Naive thymus-derived CD4-positive, alpha-beta T cell (primary cell): ENCODE results near the gene SSNA1. TPM values are rescaled to one million over a fixed set of nuclear protein-coding genes. Genes with fewer than 3 reads are reported as not detected.

Experiments used
- ATAC-seq: fragments of 150-1000 bp; cut with Tn5 transposase; 2 replicates; pipeline ENCODE4 v1.10.0; 2021; ENCODE audit warnings: mild to moderate bottlenecking, moderate library complexity
- CTCF ChIA-PET: fragments of 350-600 bp; sonication (Branson Sonifier 250); formaldehyde crosslinking; loops from one replicate; lab custom pipeline; 2021; ENCODE audit warnings: antibody characterized with exemption; lab: Charles Lee
- POLR2A ChIA-PET: fragments of 350-600 bp; sonication (Branson Sonifier 250); formaldehyde crosslinking; loops from one replicate; lab custom pipeline; 2021; ENCODE audit warnings: antibody characterized with exemption, inconsistent platforms; lab: Charles Lee
- DNase-seq, 9 donors: peaks; one replicate each; pipeline versions ENCODE4 v3.0.0 to v3.0.0-alpha.2; 2020 to 2022; ENCODE audit warnings: mixed read lengths in 1 of 9
- H3K27ac ChIP-seq: one replicate; pipeline ENCODE4 v1.7.0; 2013; ENCODE audit warnings: mild to moderate bottlenecking, low read depth, low read length, moderate library complexity
- H3K27me3 ChIP-seq, 2 donors: one replicate each; pipeline ENCODE4 v1.7.0; 2013; ENCODE audit warnings: low read length in 2 of 2, mild to moderate bottlenecking in 2 of 2, moderate library complexity in 2 of 2; ENCODE audit not compliant: control insufficient read depth in 2 of 2, insufficient read depth in 2 of 2
- H3K36me3 ChIP-seq, 3 experiments: 1 replicate in 2 of 3; 2 replicates in 1 of 3; pipeline ENCODE4 v1.7.0; 2013; ENCODE audit warnings: low read length in 3 of 3, mild to moderate bottlenecking in 3 of 3, moderate library complexity in 1 of 3; ENCODE audit not compliant: insufficient read depth in 3 of 3, control insufficient read depth in 2 of 3
- H3K4me1 ChIP-seq, 2 donors: one replicate each; pipeline ENCODE4 v1.7.0; 2013; ENCODE audit warnings: low read length in 2 of 2, mild to moderate bottlenecking in 2 of 2, moderate library complexity in 1 of 2; ENCODE audit not compliant: control insufficient read depth in 2 of 2, insufficient read depth in 2 of 2
- H3K4me3 ChIP-seq: 2 replicates; pipeline ENCODE4 v1.7.0; 2013; ENCODE audit warnings: mild to moderate bottlenecking, low read length
- H3K9me3 ChIP-seq, 3 experiments: 1 replicate in 2 of 3; 2 replicates in 1 of 3; pipeline ENCODE4 v1.7.0; 2013; ENCODE audit warnings: low read length in 3 of 3; ENCODE audit not compliant: control insufficient read depth in 2 of 3
- H3K27ac Mint-ChIP-seq, 9 donors: one replicate each; pipeline ENCODE4 v1.8.0; 2020 to 2022; ENCODE audit warnings: mixed read lengths in 9 of 9, mild to moderate bottlenecking in 8 of 9, moderate library complexity in 5 of 9, inconsistent platforms in 2 of 9
- H3K27me3 Mint-ChIP-seq, 5 donors: one replicate each; pipeline ENCODE4 v1.8.0; 2021 to 2022; ENCODE audit warnings: mixed read lengths in 5 of 5, mild to moderate bottlenecking in 1 of 5
- H3K36me3 Mint-ChIP-seq, 5 donors: one replicate each; pipeline ENCODE4 v1.8.0; 2020 to 2022; ENCODE audit warnings: mixed read lengths in 5 of 5, mild to moderate bottlenecking in 3 of 5, inconsistent platforms in 1 of 5
- H3K4me1 Mint-ChIP-seq, 7 donors: one replicate each; pipeline ENCODE4 v1.8.0; 2020 to 2022; ENCODE audit warnings: mixed read lengths in 7 of 7, mild to moderate bottlenecking in 3 of 7, inconsistent platforms in 1 of 7
- H3K4me3 Mint-ChIP-seq, 10 donors: one replicate each; pipeline ENCODE4 v1.8.0; 2020 to 2022; ENCODE audit warnings: mild to moderate bottlenecking in 10 of 10, mixed read lengths in 10 of 10, moderate library complexity in 6 of 10, inconsistent platforms in 2 of 10
- H3K9me3 Mint-ChIP-seq, 11 donors: one replicate each; pipeline ENCODE4 v1.8.0; 2020 to 2022; ENCODE audit warnings: mixed read lengths in 11 of 11, mild to moderate bottlenecking in 4 of 11, inconsistent platforms in 1 of 11, moderate library complexity in 1 of 11
- intact Hi-C, 2 donors: fragments of 100-400 bp; cut with micrococcal nuclease; formaldehyde crosslinking; loops; one replicate each; pipeline ENCODE4 v1.15.1; 2023
- polyA plus RNA-seq, 2 donors: library from polyadenylated mRNA; unstranded; fragments of 300-500 nt; fragmentation: Illumina TruSeq; gene quantifications; one replicate each; pipeline ENCODE4 v1.2.3, GENCODE V29; 2021
- total RNA-seq, 6 experiments: library from RNA in 5 of 6; stranded (reverse) in 5 of 6; gene quantifications; 1 replicate in 5 of 6; 2 replicates in 1 of 6; pipeline ENCODE4 v1.2.3 and lab custom pipeline; 2021 to 2026

Gene SSNA1
- total and polyA plus RNA-seq, 7 experiments from 2014 or later = 37.9 to 133 (median 47.0) TPM

DNA sequence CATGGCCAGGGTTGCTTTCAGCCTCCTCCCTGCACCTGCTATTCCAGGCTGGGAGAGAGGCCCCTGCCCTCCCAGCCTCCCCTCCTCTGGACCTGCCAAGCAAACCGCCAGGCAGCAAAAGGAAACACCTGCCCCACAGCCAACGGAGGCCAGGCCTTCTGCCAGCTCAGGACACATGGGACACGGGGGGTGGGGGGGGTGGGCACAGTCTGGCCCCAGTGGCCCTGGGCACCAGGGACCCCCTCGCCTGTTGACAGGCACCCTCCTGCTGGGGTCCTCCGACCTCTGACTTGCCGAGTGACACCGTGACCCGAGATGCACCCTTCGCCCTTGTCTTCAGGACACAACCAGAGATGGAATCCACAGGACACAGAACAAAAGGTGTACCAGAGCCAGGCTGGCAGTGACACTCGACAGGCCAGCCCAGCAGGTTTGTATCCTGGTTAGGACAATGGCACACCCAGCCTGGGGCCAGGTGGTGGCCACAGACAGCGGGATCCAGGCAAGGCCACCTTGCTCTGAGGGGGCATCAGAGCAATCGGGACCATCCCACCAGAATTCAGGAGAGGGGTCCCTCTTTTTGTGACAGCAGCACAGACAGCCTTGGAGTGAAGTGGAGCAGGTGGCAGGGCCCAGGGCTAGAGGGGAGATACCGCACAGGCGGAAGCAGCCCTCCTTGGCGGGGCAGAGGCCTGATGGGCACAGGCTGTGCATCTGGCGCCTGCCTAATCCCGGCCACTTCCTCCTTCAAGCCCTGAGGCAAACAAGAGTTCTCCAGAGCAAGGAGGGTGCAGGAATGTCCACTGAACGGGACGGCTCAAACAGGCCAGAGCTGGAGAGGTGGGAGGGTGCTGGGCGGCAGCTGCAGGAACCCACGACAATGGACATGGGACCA is 15.3 kb upstream of the SSNA1 start:
- DNase-seq (no peak), ATAC-seq (no peak)
- peaks cover 0 to 7% (median 0%) of the 10 kb centered on the region in 5 donors for H3K36me3 Mint-ChIP-seq
- H3K4me3 Mint-ChIP-seq = no peak overlapping the region
- peaks cover 0 to 34% (median 11%) of the 10 kb centered on the region in 5 donors for H3K27me3 Mint-ChIP-seq
- peak overlapping the region in 1 of 9 donors; percentile 23 for H3K27ac Mint-ChIP-seq
- H3K9me3 ChIP-seq = no peaks in the 10 kb centered on the region
- H3K4me3 ChIP-seq = no peak overlapping the region
- H3K36me3 ChIP-seq = peaks cover 0 to 7% (median 0%) of the 10 kb centered on the region in 3 experiments
- H3K9me3 Mint-ChIP-seq = no peaks in the 10 kb centered on the region
- H3K4me1 ChIP-seq = no peaks in the 10 kb centered on the region
- intact Hi-C loops = no loop called here
- H3K27ac ChIP-seq = no peak overlapping the region
- CTCF ChIA-PET = interaction anchor here (0.9 kb wide), 1 partner anchor 64 kb away, joined by 3 read pairs; no protein-coding TSS in a partner anchor
- H3K4me1 Mint-ChIP-seq = peaks cover 0 to 16% (median 5%) of the 10 kb centered on the region in 7 donors
- POLR2A ChIA-PET = interaction anchor here (1.3 kb wide), 1 partner anchor 32 kb away, joined by 3 read pairs; the partner anchor contains the start of genes NDOR1 and TMEM203
- H3K27me3 ChIP-seq = peaks cover 5 to 6% of the 10 kb centered on the region in 2 donors

DNA sequence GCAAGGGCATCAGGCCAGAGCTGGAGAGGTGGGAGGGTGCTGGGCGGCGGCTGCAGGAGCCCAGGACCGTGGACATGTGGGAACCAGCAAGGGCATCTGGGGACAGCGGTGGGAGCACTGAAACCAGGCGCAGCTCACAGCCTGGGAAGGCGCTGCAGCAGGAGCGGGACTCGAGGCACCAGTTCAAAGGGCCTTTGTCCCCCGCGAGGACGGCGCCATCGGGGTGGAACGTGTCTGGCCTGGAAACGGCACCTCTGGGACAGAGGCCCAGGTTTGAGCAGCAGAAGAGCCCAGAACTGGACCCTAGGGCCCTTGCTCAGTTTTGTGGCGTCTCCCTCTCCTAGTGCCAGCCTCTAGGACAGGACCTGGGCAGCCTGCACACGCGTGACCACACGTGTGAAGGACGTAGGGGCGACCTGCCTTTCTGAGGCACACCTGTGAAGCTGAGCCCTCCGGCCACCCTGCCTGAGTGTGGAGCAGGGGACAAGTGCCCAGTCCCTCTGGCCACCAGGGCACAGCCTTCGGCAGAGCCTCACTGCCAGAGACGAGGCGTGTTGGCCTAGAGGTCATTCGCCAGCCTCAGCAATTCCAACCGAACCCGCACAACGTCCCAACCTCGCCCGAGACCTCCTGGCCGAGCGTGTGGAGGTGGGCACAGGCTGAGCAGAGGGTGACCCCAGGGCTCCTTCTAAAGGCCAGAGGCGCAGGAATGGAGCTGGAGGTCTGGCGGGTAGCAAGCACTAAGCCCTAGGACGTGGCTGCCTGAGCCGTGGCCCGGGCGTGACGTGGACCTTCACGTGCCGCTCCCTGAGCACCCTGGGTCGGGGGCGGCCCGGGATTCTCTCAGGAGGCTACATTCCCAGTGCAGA is 14.4 kb upstream of the SSNA1 start:
- no peak overlapping the region for H3K27ac ChIP-seq
- H3K4me1 ChIP-seq = no peaks in the 10 kb centered on the region
- ChIA-PET POLR2A (interaction anchor here (0.9 to 1.3 kb wide), 2 partner anchors 14 to 31 kb away, joined by 3 to 7 read pairs; partner anchors contain the start of genes ANAPC2, NDOR1, SSNA1 and TMEM203), CTCF (no interaction called here)
- Mint-ChIP-seq H3K4me3 (peak overlapping the region in 2 of 10 donors; percentile 23 to 31), H3K36me3 (peaks cover 0 to 7% (median 0%) of the 10 kb centered on the region in 5 donors), H3K9me3 (no peaks in the 10 kb centered on the region), H3K4me1 (peaks cover 0 to 16% (median 5%) of the 10 kb centered on the region in 7 donors), H3K27ac (no peak overlapping the region), H3K27me3 (peaks cover 0 to 31% (median 11%) of the 10 kb centered on the region in 5 donors)
- ATAC-seq = no peak
- no peak for DNase-seq
- peaks cover 4 to 6% of the 10 kb centered on the region in 2 donors for H3K27me3 ChIP-seq
- no peak overlapping the region for H3K4me3 ChIP-seq
- intact Hi-C loops = loop anchor here in 1 of 2 donors (2.0 kb wide), 1 partner anchor 55 kb away; no protein-coding TSS in a partner anchor
- no peaks in the 10 kb centered on the region for H3K9me3 ChIP-seq
- H3K36me3 ChIP-seq = peaks cover 0 to 15% (median 0%) of the 10 kb centered on the region in 3 experiments

DNA sequence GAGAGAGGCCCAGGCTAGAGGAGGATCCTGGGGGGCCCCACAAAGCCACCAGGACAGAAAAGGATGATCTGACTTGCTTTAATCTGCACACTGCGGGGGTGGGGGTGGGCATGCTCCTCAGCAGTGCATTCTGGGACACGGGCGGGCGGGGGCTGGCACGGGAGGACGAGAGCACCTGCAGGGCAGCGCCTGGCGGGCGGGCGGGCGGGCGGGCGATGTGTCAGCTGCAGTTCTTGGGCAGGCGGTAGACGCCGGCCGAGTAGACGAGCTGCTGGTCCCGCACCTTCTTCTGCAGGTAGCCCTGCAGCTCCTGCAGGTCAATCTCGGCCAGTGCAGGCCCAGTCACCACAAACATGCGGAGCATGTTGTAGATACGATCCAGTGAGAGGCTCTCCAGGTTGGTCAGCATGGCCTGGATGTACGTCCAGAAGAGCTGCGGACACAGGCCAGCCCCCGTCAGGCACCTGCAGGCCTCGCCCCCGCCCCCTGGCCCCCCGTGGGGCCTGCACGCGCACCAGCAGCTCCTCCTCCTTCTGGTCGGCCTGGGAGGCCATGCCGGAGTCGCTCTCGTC is 13.7 kb upstream of the SSNA1 start:
- H3K36me3 ChIP-seq = peaks cover 0 to 23% (median 4%) of the 10 kb centered on the region in 3 experiments
- H3K27me3 ChIP-seq = peaks cover 0 to 6% of the 10 kb centered on the region in 2 donors
- POLR2A ChIA-PET = interaction anchor here (0.6 to 1.3 kb wide), 4 partner anchors 13 to 492 kb away, joined by 3 to 7 read pairs (median 4); partner anchors contain the start of genes ANAPC2, NDOR1, SSNA1 and TMEM203
- CTCF ChIA-PET = interaction anchor here (1.0 kb wide), 1 partner anchor 400 kb away, joined by 3 read pairs; no protein-coding TSS in a partner anchor
- H3K4me1 ChIP-seq = no peaks in the 10 kb centered on the region
- Mint-ChIP-seq H3K4me1 (peaks cover 0 to 16% (median 5%) of the 10 kb centered on the region in 7 donors), H3K9me3 (no peaks in the 10 kb centered on the region), H3K36me3 (peaks cover 0 to 7% (median 0%) of the 10 kb centered on the region in 5 donors), H3K27me3 (peaks cover 0 to 29% (median 11%) of the 10 kb centered on the region in 5 donors), H3K4me3 (peak overlapping the region in 3 of 10 donors; percentile 26 to 41 (median 31)), H3K27ac (no peak overlapping the region)
- intact Hi-C loops = loop anchor here in 1 of 2 donors (2.0 kb wide), 1 partner anchor 56 kb away; no protein-coding TSS in a partner anchor
- ATAC-seq = no peak
- H3K4me3 ChIP-seq = no peak overlapping the region
- DNase-seq = no peak
- no peak overlapping the region for H3K27ac ChIP-seq
- H3K9me3 ChIP-seq = no peaks in the 10 kb centered on the region

DNA sequence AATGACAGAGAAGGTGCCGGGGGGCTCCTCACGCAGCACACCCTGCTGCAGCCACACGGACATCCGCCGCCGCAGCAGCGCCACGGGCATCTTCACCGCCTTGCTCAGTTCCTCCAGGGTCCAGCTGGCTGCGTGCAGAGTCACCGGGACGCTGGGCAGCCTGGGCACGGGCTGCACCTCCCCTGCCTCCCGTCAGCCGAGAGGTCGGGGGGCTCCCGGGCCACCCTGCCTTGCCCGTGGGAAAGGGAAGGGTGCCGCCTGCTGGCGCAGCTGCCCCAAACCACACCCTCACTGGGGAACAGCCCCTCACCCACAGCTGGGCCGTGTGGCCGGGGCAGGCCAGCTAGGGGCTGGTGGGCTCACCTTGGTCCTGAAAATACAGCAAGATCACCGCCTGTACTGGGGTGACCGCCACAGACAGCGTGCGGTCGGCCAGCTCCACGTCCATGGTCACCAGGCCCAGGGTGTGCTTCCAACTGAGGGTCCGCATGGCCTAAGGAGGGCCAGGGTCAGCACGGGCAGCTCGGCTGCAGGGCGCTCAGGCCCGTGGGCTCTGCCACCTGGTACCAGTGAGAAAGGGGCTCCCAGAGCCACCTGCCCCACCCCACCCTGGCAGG is 13.0 kb upstream of the SSNA1 start:
- Mint-ChIP-seq H3K36me3 (peaks cover 0 to 7% (median 0%) of the 10 kb centered on the region in 5 donors), H3K27me3 (peaks cover 0 to 23% (median 6%) of the 10 kb centered on the region in 5 donors), H3K9me3 (no peaks in the 10 kb centered on the region), H3K27ac (no peak overlapping the region), H3K4me3 (peak overlapping the region in 2 of 10 donors; percentile 26 to 41), H3K4me1 (peaks cover 0 to 16% (median 5%) of the 10 kb centered on the region in 7 donors)
- CTCF ChIA-PET = interaction anchor here (0.9 to 2.0 kb wide), 3 partner anchors 43 to 401 kb away, joined by 3 to 9 read pairs (median 3); partner anchors contain the start of gene RNF224
- peaks cover 0 to 5% of the 10 kb centered on the region in 2 donors for H3K27me3 ChIP-seq
- H3K36me3 ChIP-seq = peaks cover 0 to 30% (median 4%) of the 10 kb centered on the region in 3 experiments
- H3K4me1 ChIP-seq = no peaks in the 10 kb centered on the region
- H3K27ac ChIP-seq = no peak overlapping the region
- intact Hi-C loops = loop anchor here in 1 of 2 donors (2.0 kb wide), 1 partner anchor 57 kb away; no protein-coding TSS in a partner anchor
- ATAC-seq (no peak), DNase-seq (no peak)
- no peak overlapping the region for H3K4me3 ChIP-seq
- POLR2A ChIA-PET = interaction anchor here (0.6 to 1.1 kb wide), 2 partner anchors 52 to 492 kb away, joined by 3 to 4 read pairs; no protein-coding TSS in a partner anchor
- no peaks in the 10 kb centered on the region for H3K9me3 ChIP-seq

DNA sequence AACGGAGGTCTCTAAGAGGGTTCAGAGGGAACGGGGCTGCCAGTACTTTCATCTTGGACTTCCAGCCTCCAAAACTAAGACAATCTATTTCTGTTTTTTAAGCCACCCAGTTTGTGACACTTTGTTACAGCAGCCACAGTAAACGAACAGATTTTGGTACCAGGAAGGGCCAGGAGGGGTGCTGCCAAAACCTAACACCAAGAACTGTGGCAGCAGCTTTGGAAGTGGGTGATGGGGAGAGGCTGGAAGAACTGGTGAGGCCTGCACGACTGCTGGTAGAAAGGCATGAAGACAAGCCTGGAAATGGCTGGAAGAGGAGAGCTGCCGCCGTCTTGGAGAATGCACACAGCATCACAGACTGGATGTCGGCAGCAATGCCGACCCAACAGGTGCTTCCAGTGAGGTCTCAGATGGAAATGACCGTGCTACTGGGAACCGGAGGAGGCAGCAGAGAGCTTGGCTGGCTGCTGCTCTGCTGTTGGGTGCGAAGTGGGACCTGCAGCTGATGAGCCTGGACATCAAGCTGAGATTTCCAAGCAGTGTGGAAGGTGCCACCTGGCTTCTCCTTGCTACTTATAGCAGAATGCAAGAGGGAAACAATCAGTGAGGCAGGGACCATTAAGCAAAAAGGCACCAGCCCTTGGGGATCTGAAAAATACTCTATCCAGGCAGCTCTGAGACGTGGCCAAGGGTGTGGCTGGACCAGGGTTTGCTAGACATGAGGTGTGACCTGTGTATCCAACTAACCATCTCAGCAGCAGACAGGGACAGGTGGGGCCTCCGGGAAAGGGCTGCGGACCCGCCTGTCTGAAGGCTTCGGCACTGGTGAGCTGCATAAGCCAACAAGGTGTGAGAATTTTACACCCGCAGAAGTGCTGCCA is 11.9 kb upstream of the SSNA1 start:
- Mint-ChIP-seq H3K36me3 (peaks cover 0 to 7% (median 0%) of the 10 kb centered on the region in 5 donors), H3K4me1 (peaks cover 0 to 16% (median 5%) of the 10 kb centered on the region in 7 donors), H3K27me3 (peaks cover 0 to 15% (median under 1%) of the 10 kb centered on the region in 5 donors), H3K4me3 (no peak overlapping the region), H3K9me3 (no peaks in the 10 kb centered on the region), H3K27ac (peak overlapping the region in 2 of 9 donors; percentile 33 to 65)
- no peaks in the 10 kb centered on the region for H3K27me3 ChIP-seq
- DNase-seq = peak in 1 of 9 donors; percentile 40
- ChIA-PET POLR2A (interaction anchor here (0.8 to 1.4 kb wide), 5 partner anchors 8 to 80 kb away, joined by 3 to 5 read pairs (median 4); partner anchors contain the start of genes RNF224 and TUBB4B), CTCF (interaction anchor here (1.0 to 2.0 kb wide), 2 partner anchors 51 to 170 kb away, joined by 5 to 9 read pairs; partner anchors contain the start of gene RNF224)
- peak; percentile 63 for ATAC-seq
- no peaks in the 10 kb centered on the region for H3K9me3 ChIP-seq
- no peak overlapping the region for H3K4me3 ChIP-seq
- H3K4me1 ChIP-seq = no peaks in the 10 kb centered on the region
- peaks cover 0 to 41% (median 4%) of the 10 kb centered on the region in 3 experiments for H3K36me3 ChIP-seq
- intact Hi-C loops = loop anchor here in 1 of 2 donors (1.0 kb wide), 1 partner anchor 51 kb away; the partner anchor contains the start of gene RNF224
- no peak overlapping the region for H3K27ac ChIP-seq
